GM19328 (cell line): ENCODE results near the gene UQCC5.
"Not testable (repeated sequence)": the region's sequence is repeated elsewhere in the genome, so short reads cannot be mapped to it uniquely, and the experiment has no call there.

Experiments used
- ATAC-seq: cut with Tn5 transposase; IDR thresholded peaks from one replicate; pipeline ENCODE4 v1.9.1; 2021; ENCODE audit warnings: mild to moderate bottlenecking, moderate library complexity; ENCODE audit not compliant: unreplicated experiment

UQCC5 gene

DNA sequence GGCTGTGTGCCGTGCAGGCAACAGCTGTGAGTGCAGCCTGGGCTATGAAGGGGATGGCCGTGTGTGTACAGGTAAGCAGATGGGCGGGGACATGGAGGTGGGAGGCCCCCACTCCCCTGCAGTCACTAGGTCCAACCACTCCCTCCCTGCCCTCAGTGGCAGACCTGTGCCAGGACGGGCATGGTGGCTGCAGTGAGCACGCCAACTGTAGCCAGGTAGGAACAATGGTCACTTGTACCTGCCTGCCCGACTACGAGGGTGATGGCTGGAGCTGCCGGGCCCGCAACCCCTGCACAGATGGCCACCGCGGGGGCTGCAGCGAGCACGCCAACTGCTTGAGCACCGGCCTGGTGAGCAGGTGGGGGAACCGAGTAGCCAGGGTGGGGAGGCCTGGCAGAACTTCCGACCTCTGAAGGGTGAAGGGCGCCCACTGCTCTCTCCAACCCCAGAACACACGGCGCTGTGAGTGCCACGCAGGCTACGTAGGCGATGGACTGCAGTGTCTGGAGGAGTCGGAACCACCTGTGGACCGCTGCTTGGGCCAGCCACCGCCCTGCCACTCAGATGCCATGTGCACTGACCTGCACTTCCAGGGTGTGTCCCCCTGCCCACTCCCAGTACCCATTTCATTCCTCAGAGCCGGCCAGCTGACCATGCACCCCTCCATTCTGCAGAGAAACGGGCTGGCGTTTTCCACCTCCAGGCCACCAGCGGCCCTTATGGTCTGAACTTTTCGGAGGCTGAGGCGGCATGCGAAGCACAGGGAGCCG is 14.3 kb upstream of the UQCC5 start:
- no peak for ATAC-seq

DNA sequence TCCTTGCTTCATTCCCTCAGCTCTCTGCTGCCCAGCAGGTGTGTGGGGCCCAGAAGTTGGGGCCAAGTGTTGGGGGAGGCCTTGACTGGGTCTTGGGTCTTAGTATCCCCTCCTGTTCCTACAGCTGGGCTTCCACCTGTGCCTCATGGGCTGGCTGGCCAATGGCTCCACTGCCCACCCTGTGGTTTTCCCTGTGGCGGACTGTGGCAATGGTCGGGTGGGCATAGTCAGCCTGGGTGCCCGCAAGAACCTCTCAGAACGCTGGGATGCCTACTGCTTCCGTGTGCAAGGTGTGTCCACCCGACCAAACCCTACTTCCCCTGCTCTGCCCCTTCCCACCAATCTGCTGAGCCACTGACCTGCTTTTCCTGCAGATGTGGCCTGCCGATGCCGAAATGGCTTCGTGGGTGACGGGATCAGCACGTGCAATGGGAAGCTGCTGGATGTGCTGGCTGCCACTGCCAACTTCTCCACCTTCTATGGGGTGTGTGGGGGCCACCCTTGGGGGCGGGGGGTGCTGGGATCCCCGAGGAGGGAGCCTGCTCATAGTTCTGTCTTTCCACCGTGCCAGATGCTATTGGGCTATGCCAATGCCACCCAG is 13.7 kb upstream of the UQCC5 start:
- no peak for ATAC-seq

DNA sequence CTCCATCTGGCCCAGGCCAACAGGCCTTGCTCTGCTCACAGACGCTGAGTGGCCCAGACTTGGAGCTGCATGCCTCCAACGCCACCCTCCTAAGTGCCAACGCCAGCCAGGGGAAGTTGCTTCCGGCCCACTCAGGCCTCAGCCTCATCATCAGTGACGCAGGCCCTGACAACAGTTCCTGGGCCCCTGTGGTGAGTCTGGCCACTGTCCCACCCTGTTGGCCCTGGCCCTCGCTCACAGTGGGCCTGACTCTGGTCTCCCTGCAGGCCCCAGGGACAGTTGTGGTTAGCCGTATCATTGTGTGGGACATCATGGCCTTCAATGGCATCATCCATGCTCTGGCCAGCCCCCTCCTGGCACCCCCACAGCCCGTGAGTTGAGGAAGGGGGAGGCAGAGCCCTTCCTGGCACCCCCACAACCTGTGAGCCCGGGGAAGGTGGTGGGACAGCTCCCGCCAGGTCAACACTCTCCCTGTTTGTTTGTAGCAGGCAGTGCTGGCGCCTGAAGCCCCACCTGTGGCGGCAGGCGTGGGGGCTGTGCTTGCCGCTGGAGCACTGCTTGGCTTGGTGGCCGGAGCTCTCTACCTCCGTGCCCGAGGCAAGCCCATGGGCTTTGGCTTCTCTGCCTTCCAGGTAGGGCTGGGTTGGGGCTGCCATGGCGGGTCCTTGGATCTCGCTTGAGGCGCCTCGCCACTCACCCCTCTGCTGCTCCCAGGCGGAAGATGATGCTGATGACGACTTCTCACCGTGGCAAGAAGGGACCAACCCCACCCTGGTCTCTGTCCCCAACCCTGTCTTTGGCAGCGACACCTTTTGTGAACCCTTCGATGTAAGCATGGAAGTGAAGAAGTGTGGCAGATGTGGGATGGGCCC is 12.8 kb upstream of the UQCC5 start:
- ATAC-seq = no peak

DNA sequence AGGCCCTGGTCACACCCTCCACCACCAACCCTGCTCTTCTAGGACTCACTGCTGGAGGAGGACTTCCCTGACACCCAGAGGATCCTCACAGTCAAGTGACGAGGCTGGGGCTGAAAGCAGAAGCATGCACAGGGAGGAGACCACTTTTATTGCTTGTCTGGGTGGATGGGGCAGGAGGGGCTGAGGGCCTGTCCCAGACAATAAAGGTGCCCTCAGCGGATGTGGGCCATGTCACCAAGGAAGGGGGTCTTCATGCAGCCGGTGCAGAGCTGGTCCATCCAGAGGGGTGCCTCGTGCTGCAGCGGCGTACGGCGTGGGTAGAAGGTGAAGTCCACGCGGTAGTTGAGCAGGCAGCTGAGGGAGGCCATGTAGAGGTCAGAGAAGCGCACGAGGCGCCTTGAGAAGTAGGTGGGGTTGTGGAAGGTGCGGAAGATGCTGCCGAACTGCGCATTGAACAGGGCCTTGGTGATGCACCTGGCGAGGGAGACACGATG is 12.1 kb upstream of the UQCC5 start:
- no peak for ATAC-seq

DNA sequence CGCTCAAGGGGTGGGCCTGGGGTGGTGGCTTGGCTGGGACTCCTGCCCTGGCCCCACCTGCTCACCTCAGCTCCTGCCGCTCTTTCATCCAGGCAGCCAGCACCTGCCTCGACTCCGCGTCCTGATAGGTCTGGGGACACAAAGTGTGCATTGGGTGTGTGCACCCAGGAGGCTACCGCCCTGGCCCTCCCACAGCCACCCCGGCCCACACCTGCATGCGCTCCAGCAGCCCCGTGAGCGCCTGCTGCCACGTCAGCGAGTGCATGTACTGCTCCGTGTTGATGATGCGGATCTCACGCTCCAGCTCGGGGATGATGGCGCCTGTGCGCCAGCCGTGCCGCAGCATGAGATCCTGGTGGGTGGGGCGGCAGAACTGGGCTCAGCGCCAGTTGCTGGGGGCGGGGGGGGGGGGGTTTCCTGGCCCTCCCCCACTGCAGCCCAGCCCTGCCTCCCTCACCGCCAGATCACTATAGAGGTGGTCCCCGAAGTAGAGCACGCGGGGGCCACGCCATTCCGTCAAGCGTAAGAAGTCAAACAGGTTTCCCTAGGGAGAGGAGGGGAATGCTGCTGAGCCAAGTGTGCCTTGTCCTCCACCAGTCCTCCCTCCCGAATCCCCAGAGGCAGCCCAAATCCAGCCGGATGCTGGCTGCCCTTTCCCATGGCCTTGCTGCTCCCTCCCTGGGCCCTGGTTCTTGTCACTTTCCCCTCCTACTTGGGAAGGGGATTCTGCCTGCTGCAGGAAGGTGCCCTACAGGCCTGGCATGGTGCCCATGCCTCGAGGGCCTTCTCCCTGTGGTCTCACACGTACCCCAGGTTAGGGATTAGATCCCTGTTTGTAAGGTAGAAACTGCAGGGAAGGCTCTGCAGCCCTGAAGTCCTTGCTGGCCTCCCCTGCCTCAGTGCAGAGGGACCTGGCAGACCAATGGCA is 11.4 kb upstream of the UQCC5 start:
- ATAC-seq = no peak

DNA sequence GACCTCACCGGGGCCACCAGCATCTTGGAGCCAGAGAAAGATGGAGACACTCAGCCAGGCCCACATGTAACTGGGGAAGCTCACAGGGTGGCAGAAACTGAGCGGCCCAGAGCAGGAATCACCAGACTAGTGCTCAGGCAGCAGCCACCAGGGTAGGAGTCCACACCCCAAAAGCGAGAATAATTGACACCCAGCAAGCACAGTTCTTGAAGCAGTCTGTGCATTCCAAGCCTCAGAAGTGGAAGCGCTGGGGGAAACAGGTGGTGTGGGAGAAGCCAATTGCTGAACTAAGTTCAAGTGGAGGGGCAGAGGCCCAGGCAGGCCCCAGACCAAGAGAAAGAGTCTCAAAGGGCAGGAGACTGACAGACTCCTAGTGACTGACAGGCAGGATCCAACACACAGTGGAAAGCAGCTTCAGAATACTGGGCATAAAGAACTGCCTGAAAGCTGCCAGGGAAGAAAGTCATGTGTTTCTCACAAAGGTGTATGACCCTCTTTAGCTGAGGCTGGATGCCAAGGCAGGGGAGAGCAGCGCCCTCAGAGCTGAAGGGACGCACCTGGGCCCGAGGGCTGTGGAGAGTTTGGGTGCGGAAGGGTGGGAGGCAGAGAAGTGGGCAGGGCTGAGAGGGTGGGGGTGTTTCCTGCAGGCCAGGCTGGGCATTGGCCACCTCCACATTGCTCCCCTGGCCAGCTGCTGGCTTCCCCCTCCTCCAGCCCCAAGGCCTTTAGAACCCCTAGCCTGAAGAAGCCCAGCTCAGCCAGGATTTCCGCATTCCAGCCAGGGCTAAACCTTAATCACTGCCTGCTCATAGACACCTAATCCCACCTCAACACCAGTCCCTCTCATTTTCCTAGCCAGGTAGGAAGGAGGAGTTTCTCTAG is 10.5 kb upstream of the UQCC5 start:
- ATAC-seq = no peak

DNA sequence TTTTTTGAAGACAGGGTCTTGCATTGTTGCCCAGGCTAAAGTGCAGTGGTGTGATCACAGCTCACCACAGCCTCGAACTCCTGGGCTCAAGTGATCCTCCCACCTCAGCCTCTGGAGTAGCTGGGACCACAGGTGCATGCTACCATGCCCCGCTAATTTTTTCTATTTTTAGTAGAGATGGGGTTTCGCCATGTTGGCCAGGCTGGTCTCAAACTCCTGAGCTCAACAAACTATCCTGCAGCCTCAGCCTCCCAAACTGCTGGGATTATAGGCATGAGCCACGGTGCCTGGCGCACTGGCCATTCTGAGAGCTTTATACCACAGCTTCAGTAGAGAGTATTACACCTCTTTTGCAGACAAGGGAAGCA is 9.8 kb upstream of the UQCC5 start:
- ATAC-seq = not testable (repeated sequence)

DNA sequence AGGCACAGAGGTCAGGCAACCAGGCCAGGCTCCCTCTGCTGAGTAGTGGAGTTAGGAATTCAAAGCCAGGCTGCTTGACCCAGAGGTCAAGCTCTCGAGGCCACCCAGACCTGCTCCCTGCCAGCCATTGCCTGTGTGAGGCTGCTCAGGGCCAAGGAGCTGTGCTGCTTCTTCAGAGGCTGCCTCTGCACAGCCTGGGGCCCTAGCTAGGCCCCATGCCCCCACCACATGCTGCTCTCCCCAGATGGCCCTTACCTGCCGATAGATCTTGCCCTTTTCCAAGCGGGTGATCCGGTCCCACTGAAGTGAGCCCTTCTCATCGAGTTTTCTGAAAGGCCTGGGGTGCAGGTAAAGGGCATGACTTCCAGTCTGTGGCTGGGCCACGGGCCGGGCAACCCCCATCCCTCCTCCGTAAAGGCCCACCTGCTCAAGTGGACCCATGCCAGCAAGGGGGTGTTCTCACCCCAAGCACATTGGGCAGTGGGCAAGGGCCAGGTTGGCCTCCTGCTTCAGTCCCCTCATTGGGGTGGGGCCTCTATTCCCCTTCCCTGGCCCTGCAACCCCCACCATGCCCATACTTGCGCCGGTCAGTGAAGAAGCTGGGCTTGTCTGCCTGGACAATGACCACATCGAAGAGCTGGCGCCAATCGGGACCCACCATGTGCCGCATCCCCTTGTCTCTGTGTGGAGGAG is 9.2 kb upstream of the UQCC5 start:
- ATAC-seq = no peak

DNA sequence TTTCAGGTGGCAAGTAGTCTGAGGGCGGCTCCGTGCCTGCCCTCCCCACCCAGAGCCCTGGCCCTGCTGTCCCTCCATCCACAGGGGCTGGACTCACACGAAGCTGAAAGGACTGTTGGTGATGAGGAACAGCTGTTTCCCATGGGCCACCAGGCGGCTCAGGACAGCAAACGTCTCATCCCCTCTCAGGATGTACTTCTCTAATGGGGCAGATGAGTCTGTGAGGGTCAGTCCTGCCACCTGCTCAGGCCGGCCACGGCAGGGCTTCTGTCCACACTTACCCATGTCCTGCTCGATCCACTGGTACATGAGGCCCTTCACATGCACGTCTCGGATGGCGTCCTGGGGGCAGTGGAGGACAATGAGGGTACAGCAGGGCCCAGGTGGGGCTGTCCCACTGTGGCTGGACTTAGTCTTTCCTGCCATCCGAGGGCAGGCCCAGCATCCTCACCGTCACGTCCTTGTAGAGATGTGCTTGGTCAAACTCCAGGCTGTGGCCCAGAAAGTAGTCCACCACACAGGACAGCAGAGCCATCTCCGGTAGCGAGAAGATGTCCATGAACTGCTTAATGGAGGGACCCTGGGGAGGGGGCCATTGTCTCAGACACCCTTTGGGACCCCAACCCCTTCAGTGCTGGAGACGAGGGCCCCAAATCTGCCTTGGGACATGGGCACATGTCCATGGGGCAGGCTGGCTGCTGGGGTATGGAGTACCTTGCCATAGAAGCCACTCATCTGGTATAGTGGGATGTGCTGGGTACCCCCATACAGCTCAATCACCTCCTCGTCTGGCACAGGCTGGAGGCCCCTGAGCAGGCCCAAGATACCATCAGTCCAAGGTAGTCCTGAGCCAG is 8.4 kb upstream of the UQCC5 start:
- ATAC-seq = no peak

DNA sequence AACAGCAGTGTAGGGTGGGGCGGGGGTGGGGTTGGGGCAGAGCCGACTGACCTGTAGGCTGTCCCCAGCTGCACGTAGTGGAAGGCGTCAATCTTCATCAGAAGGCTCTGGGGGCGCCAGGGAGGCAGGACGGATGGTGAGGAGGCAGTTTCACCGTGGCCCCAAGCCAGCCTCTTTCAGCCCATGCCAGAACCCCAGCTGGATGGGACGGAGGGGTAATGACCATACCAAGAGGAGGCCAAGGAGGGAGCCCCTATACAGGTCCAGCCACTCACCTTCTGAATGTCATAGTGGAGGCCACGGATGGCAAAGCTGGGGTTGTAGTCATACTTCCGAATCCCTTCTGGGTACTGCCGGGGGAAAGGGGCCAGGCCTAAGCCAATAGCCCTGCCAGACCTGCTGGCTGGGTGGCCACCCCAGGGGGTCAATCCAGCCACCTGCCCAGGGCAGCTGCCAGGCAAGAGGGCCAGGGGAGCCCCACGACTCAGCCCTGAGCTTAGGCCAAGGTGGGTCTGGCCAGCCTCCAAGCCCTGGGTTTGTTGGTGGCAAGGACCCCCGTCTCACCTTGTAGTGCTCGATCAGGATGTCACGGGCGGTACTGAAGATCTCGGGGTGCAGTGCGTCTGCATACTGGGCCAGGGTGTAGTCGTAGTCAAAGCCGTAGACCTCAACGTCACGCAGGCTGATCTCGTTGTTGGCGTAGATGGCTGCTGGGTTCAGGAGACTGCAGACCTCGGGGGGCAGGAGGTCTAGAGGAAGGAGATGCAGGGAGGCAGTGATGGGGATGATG is 7.6 kb upstream of the UQCC5 start:
- ATAC-seq = no peak

DNA sequence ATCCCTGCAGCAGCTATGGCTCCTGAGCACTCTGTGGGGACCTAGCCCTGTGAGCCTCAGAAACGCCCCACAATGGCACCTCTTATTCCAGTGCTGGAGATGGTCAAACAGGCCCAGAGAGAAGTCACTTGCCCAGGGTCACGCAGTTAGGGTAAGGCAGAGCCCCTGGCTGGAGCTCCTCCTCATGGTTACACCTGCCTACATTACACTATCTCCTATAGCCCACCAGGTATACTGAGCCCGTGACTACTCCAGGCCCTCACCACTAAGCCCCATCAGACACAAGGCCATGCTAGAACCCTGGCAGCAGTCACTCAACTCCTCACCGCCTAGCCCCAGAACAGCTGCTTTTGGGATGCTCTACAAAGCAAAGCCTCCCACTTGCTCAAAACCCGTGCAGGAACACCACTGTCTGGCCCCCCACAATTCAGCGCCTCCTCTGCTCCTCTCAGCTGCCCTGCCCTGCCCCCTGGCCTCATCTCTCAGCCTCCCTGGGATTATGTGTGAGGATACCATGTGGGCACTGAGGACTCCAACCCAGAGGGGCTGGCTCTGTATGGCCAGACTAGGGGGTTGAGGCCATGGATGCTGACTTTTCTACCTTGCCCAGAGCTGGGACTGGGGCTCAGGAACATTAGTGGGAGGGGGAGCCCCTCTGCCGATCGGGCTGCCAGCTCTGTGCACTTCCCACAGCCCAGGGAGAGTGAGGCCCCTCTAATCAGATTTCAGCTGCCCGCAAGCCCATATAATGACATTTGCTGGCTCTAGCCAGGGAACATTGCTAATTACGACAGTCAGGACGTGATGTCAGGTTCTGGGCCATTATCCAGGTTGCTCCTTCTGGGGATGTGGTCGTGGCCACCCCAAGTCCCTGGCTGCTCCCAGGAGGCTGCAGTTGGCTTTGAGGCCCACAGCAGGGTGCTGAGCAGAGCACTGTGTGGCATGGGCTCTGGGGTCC is 6.8 kb upstream of the UQCC5 start:
- no peak for ATAC-seq

DNA sequence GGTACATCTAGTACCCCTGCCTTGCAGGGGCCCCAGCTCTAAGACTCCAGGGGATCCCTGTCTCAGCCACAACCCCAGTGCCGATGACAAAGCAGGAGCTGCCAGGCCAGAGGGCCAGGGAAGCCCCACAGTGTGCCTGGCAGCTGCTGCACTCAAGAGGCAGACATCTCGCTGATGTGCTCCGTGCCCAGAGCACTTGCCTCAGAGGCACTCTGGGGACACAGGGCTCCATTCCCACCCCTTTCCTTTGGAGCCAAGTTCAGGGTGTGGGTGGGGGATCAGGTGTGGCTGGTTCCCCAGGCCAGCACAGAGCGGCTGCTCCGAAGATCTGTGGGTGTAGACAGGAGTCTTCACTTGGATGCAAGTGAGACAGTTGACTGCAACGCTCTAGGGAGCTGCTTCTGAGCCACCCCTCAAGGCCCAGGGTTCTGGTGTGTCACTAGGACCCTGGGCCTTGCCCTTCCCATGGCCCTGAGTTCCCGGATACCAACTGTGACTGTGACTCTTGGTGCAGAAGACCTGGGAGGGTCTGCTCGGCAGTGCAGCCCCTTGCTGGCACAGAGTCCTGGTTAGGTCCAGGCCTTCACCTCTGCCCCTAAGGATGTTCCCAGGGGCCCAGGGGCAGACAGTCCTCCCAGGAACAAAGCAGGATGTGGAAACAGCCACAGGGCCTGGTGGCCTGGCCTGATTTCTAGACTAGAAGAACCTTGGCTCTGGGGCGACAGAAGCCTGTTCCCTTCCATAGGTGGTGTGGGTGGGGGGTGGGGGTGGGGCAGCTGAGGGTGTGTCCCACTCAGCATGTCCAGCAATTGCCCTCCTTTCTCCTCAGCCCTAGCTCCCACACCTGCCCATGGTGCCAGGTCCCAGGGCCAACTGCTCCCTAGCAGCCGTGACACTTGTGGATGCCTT is 5.2 kb upstream of the UQCC5 start:
- no peak for ATAC-seq

DNA sequence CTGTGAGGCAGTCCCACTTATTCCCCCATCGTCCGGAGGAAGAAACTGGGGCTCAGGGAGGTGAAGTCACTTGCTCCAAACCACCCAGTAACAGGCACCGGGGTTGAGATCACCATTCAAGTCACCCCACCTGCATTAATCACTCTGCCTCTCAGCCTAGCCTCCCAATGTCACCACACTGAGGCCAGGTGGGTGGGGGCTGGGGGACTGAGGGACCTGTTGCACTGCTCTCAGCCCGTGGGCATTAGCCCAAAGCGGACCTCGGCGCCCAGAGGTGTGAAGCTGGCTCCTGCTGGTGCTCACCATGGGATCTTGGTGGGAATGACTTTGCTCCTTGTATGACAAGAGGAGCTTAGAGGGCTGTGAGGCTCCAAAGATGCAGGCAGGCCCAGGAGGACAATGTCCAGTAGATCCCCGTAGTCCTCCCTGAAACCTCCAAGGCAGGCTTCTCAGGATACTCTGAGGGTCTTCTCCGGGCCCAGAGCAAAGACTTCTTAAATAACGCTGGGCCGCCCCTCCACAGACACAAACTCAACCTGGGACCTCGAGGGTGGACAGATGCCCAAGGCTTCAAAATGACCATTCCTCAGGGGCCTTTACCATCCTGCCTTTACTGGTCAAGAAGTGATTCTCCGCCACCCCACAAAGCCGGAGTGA is 4.4 kb upstream of the UQCC5 start:
- no peak for ATAC-seq

DNA sequence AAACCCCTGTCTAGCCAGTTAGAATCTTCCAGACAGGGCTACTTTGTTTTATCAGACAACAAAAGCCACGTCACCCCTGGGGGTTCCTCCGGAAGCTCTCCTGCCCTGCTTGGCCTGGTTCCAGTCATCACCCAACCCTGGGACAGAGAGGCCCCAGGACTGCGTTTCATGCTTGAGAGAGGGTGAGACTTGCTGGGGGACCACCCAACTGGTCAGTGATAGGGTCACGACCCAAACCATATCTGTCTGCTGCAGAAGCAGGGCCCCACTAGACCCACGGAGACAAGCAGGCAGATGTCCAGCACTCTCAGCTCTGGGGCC is 3.9 kb upstream of the UQCC5 start:
- ATAC-seq = no peak
